ENCODE data around the gene MRNIP.
A peak's percentile ranks its signal among the peaks of the same experiment; 100 is the strongest.

DNA sequence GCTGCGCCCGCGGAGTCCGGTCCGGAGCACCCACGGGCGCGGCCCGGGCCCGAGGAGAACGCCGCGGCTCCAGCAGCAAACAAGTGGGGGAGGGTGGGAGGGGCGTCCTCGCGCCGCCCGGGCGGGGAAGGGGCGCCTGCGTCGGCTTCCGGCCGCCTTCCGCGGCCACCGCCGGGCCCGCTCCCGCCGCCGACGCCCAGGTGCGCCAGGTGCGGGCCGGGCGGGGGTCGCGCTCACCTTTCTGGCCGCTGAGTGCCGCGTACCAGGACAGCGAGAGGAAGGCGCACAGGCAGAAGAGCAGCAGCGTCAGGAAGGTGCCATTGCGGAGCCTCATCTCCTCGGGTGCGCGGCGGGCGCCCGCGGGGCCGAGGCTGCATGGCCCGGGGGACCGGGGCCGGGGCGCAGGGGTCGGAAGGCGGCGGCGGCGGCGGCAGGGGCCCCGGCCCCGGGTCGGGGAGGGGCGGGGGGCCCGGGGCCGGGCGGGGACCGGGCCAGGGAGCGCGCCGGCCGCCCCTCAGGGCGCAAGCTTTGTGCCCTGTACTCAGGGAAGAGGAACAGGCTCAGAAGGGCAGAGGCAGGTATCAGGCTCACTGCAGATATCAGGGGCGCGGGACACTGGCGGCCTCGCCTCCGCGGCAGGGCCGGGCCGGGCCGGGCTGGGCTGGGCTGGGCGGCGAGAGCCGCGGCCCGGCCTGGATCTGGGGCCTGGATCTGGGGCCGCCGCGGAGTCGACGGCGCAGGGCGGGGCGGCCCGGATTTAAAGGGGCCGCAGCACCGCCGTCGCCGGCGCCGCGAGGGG lies 52.2 kb downstream of the MRNIP start, which contains the start of gene MGAT4B:
- TF ChIP-seq CTCF (IDR thresholded peaks at IDR 0.05) (no peak), NPAS2 (CRISPR knock-in tag; IDR thresholded peaks at IDR 0.05; ENCODE audit: borderline replicate concordance) (no peak), POLR2A (IDR thresholded peaks at IDR 0.05; ENCODE audit: low read length) (peak; percentile 63), ZFP36 (IDR thresholded peaks at IDR 0.05; ENCODE audit: borderline replicate concordance, partially characterized antibody) (no peak), RAD21 (conservative IDR thresholded peaks at IDR 0.05 in 1 of 2, IDR thresholded peaks at IDR 0.05 in 1 of 2) (no peak; a peak in 1 of 5 replicates), RCOR1 (IDR thresholded peaks at IDR 0.05; ENCODE audit: low read depth, low read length) (no peak)
